Stomach (tissue), 9 donors: Measurements from ENCODE around the gene SCYL1. TPM values are rescaled to one million over a fixed set of nuclear protein-coding genes. Genes with fewer than 3 reads are reported as not detected.
A peak's percentile ranks its signal among the peaks of the same experiment; 100 is the strongest.

Source experiments
- DNase-seq, 2 donors: peaks; one replicate each; pipeline versions ENCODE4 v3.0.0 to v3.0.0-alpha.2; 2013 to 2019
- H3K27ac ChIP-seq, 5 donors: fragments of 200-600 bp in 4 of 5; sonication (generic) in 4 of 5; one replicate each; pipeline ENCODE4 v1.5.1; 2013 to 2019; ENCODE audit warnings: mild to moderate bottlenecking in 1 of 5, moderate library complexity in 1 of 5
- H3K27me3 ChIP-seq, 3 donors: fragments of 200-600 bp; sonication (generic); one replicate each; pipeline ENCODE4 v1.5.1; 2017 to 2019; ENCODE audit warnings: mixed run types in 1 of 3
- H3K36me3 ChIP-seq, 4 donors: fragments of 200-600 bp; sonication (generic); 1 replicate in 3 of 4; 2 replicates in 1 of 4; pipeline ENCODE4 v1.5.1; 2016 to 2019
- H3K4me1 ChIP-seq, 4 donors: fragments of 200-600 bp; sonication (generic); one replicate each; pipeline ENCODE4 v1.5.1; 2016 to 2019
- H3K4me3 ChIP-seq, 4 donors: fragments of 200-600 bp; sonication (generic) in 3 of 4; one replicate each; pipeline ENCODE4 v1.5.1; 2016 to 2019; ENCODE audit warnings: mild to moderate bottlenecking in 1 of 4
- H3K9me3 ChIP-seq, 4 donors: fragments of 200-600 bp; sonication (generic); one replicate each; pipeline ENCODE4 v1.5.1; 2016 to 2019
- EP300 ChIP-seq: sonication (generic); formaldehyde crosslinking; IDR thresholded peaks from one replicate; pipeline ENCODE4 v1.6.1; 2017; ENCODE audit warnings: antibody characterized with exemption
- POLR2A ChIP-seq, 4 donors: fragments of 450-650 bp; IDR thresholded peaks; one replicate each; pipeline ENCODE4 v1.6.1; 2016; ENCODE audit warnings: antibody characterized with exemption in 4 of 4, control low read depth in 2 of 4, mild to moderate bottlenecking in 1 of 4, moderate library complexity in 1 of 4
- POLR2AphosphoS5 ChIP-seq, 3 donors: sonication (generic); formaldehyde crosslinking; IDR thresholded peaks; one replicate each; pipeline ENCODE4 v1.6.1; 2016; ENCODE audit warnings: antibody characterized with exemption in 3 of 3
- WGBS, 5 donors: extraction: QIAGEN DNeasy Blood & Tissue Kit in 3 of 5; methylation state at CpG; one replicate each; pipeline versions ENCODE4 v1.1.5 to v1.1.7; 2013 to 2018; 5-methylcytosine and 5-hydroxymethylcytosine counted together
- intact Hi-C: fragments of 100-400 bp; cut with DNase I; formaldehyde crosslinking; loops from one replicate; pipeline ENCODE4 v1.15.1; 2023; ENCODE audit warnings: low total_unique reads
- polyA plus RNA-seq, 3 donors: library from polyadenylated mRNA; stranded (reverse); fragments of 200-250 nt; gene quantifications; one replicate each; pipeline ENCODE4 v1.2.3, GENCODE V29; 2013
- total RNA-seq, 5 donors: library from RNA; depleted of rRNA; stranded (reverse); fragments of >200 nt; gene quantifications; one replicate each; pipeline versions ENCODE4 v1.1.0 to v1.2.3, GENCODE V29; 2014 to 2016
- TF ChIP-seq, protein P1 (sequence below), 7 experiments: fragments of 450-650 bp in 4 of 7; fragments of 200-600 bp in 3 of 7; sonication (generic) in 3 of 7; IDR thresholded peaks; one replicate each; pipeline ENCODE4 v1.5.1; 2016 to 2019; ENCODE audit warnings: antibody characterized with exemption in 7 of 7, control low read depth in 2 of 7, mild to moderate bottlenecking in 1 of 7
- donor health status: healthy with polysubstance abuse.
- donor health status: Bipolar disorder and iron deficiency.
- donor health status: healthy.

The SCYL1 gene
- total and polyA plus RNA-seq, 8 donors: 3.5 to 94.8 (median 75.1) TPM

DNA sequence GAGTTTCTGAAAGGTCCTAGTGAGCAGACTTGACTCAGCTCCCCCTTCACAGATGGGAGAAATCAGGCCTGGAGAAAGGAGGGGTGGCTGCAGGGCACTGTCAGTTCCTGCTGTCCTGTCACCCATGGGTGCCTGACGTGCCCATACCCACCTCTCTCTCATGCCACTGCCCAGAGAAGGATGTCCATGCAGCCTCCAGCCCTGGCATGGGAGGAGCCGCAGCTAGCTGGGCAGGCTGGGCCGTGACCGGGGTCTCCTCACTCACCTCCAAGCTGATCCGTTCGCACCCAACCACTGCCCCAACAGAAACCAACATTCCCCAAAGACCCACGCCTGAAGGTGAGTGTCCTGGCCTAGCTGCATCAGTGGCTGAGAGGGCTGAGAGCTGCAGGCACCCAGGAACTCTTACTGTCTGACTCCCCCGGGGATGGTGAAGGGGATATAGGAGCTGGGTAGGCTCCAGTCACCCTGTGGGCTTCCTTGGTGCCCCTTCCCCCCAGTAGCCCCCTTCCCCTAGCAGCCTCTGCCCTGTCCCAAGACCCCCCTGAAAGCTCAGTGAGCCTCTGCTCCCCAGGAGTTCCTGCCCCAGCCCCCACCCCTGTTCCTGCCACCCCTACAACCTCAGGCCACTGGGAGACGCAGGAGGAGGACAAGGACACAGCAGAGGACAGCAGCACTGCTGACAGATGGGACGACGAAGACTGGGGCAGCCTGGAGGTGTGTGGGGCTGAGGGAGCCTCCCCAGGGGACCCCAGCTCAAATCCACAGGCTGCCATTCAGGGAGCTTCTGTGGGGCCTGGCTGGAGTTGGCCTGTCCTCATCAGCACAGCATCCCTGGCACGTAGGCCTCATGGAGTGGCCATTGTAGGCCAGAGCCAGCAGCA lies 11.8 kb downstream of the SCYL1 start:
- Histone ChIP-seq H3K9me3 (no peaks in the 10 kb centered on the region), H3K27ac (no peak overlapping the region), H3K27me3 (no peaks in the 10 kb centered on the region), H3K4me3 (no peak overlapping the region), H3K36me3 (peaks cover 35 to 78% (median 75%) of the 10 kb centered on the region in 4 donors), H3K4me1 (peaks cover 22 to 30% (median 24%) of the 10 kb centered on the region in 4 donors)
- DNase-seq: peak in 1 of 2 donors; percentile 7
- WGBS, 5 donors: 71 to 87% (median 80%) methylated on average over 9 to 12 of the region's 12 CpGs
- no peak for TF ChIP-seq POLR2A (IDR thresholded peaks at IDR 0.05)
- TF ChIP-seq, protein P1, sequence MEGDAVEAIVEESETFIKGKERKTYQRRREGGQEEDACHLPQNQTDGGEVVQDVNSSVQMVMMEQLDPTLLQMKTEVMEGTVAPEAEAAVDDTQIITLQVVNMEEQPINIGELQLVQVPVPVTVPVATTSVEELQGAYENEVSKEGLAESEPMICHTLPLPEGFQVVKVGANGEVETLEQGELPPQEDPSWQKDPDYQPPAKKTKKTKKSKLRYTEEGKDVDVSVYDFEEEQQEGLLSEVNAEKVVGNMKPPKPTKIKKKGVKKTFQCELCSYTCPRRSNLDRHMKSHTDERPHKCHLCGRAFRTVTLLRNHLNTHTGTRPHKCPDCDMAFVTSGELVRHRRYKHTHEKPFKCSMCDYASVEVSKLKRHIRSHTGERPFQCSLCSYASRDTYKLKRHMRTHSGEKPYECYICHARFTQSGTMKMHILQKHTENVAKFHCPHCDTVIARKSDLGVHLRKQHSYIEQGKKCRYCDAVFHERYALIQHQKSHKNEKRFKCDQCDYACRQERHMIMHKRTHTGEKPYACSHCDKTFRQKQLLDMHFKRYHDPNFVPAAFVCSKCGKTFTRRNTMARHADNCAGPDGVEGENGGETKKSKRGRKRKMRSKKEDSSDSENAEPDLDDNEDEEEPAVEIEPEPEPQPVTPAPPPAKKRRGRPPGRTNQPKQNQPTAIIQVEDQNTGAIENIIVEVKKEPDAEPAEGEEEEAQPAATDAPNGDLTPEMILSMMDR (IDR thresholded peaks at IDR 0.05): no peak
- no peak for TF ChIP-seq POLR2AphosphoS5 (IDR thresholded peaks at IDR 0.05)
- no peak for TF ChIP-seq EP300
- intact Hi-C loops: no loop called here

DNA sequence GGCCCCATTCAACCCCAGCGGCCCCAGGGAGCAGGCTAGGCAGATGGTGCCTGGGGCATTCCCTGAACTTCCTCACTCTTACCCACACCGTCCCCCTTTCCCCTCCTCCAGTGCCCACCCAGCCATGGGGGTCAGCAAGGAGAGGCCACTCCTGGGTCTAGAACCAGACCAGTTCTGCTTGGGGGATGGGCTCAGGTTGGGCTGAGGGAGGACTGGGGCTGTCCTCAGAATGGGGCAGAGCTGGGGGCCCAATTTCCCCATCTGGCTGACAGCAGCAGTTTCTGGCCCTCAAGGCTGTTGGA lies 12.4 kb downstream of the SCYL1 start:
- Histone ChIP-seq H3K4me1 (peaks cover 25 to 34% (median 29%) of the 10 kb centered on the region in 4 donors), H3K27ac (no peak overlapping the region), H3K9me3 (no peaks in the 10 kb centered on the region), H3K4me3 (no peak overlapping the region), H3K36me3 (peaks cover 30 to 72% (median 69%) of the 10 kb centered on the region in 4 donors), H3K27me3 (no peaks in the 10 kb centered on the region)
- TF ChIP-seq EP300: no peak
- TF ChIP-seq, protein P1 (IDR thresholded peaks at IDR 0.05): no peak
- TF ChIP-seq POLR2A (IDR thresholded peaks at IDR 0.05): no peak
- no peak for TF ChIP-seq POLR2AphosphoS5 (IDR thresholded peaks at IDR 0.05)
- DNase-seq: peak in 1 of 2 donors; percentile 16
- WGBS, 5 donors: 80 to 96% (median 88%) methylated on average over 2 of the region's 2 CpGs
- intact Hi-C loops: no loop called here

DNA sequence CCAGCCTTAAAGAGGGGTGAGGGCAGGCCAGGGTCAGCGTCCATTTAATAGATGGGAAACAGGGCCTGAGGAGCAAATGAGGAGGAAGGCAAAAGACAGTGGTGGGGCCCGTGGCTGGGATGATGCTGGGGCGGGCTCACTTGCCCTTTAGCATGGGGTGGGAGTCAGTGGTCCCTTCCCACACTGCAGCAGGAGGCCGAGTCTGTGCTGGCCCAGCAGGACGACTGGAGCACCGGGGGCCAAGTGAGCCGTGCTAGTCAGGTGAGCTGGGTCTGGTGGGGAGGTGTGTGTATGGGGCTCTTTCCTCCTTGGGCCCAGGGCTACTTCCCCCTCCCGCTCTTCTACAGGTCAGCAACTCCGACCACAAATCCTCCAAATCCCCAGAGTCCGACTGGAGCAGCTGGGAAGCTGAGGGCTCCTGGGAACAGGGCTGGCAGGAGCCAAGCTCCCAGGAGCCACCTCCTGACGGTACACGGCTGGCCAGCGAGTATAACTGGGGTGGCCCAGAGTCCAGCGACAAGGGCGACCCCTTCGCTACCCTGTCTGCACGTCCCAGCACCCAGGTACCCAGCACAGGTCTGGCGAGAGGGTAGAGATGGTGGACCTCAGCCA lies 12.8 kb downstream of the SCYL1 start:
- intact Hi-C loops: no loop called here
- peak in 1 of 2 donors; percentile 28 for DNase-seq
- H3K27ac ChIP-seq: peak overlapping the region in 1 of 5 donors; percentile 17
- 76 to 80% (median 77%) methylated on average over 13 to 18 of the region's 18 CpGs for WGBS, 5 donors
- no peaks in the 10 kb centered on the region for H3K27me3 ChIP-seq
- no peaks in the 10 kb centered on the region for H3K9me3 ChIP-seq
- H3K4me3 ChIP-seq: no peak overlapping the region
- TF ChIP-seq EP300: no peak
- TF ChIP-seq POLR2AphosphoS5 (IDR thresholded peaks at IDR 0.05): no peak
- TF ChIP-seq, protein P1 (IDR thresholded peaks at IDR 0.05): no peak
- TF ChIP-seq POLR2A (IDR thresholded peaks at IDR 0.05): no peak
- H3K4me1 ChIP-seq: peaks cover 25 to 34% (median 29%) of the 10 kb centered on the region in 4 donors
- H3K36me3 ChIP-seq: peaks cover 26 to 68% (median 65%) of the 10 kb centered on the region in 4 donors

DNA sequence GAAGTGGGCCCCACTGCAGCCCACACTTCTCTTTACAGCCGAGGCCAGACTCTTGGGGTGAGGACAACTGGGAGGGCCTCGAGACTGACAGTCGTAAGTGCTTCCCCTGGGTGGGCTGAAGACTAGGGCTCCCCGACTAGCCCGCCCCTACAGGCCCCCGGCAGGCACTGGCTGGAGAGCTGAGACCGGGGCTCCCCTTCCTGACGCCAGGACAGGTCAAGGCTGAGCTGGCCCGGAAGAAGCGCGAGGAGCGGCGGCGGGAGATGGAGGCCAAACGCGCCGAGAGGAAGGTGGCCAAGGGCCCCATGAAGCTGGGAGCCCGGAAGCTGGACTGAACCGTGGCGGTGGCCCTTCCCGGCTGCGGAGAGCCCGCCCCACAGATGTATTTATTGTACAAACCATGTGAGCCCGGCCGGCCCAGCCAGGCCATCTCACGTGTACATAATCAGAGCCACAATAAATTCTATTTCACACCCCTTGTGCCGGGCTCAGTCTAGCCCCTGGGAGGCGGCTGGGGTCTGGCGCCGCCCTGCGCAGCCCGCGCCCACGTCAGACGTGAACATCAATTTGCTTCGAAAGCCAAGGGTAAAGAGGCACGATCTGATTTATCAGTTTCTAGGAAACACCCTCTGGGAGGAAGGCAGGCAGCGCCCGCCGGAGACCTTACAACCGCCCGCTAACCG lies 13.5 kb downstream of the SCYL1 start:
- TF ChIP-seq, protein P1 (IDR thresholded peaks at IDR 0.05): no peak
- no peak for TF ChIP-seq EP300
- no peak for TF ChIP-seq POLR2A (IDR thresholded peaks at IDR 0.05)
- TF ChIP-seq POLR2AphosphoS5 (IDR thresholded peaks at IDR 0.05): no peak
- Histone ChIP-seq H3K9me3 (no peaks in the 10 kb centered on the region), H3K27me3 (no peaks in the 10 kb centered on the region), H3K4me1 (peaks cover 25 to 34% (median 29%) of the 10 kb centered on the region in 4 donors), H3K36me3 (peaks cover 21 to 68% (median 61%) of the 10 kb centered on the region in 4 donors), H3K27ac (peak overlapping the region in 1 of 5 donors; percentile 17), H3K4me3 (no peak overlapping the region)
- no peak for DNase-seq
- 85 to 92% (median 87%) methylated on average over 37 to 43 of the region's 43 CpGs for whole genome bisulfite sequencing, 5 donors
- intact Hi-C loops: no loop called here
